H1 (cell line): ENCODE results near the gene CBLN3. TPM values are rescaled to one million over a fixed set of nuclear protein-coding genes. Genes with fewer than 3 reads are reported as not detected.

Source experiments
- CTCF ChIA-PET: fragments of 300-600 bp; sonication (Branson Sonifier 250); formaldehyde crosslinking; loops from one replicate; lab custom pipeline; 2021; ENCODE audit not compliant: partially characterized antibody; lab: Charles Lee
- POLR2A ChIA-PET: fragments of 300-600 bp; sonication (Branson Sonifier 250); formaldehyde crosslinking; loops from one replicate; lab custom pipeline; 2021; ENCODE audit warnings: inconsistent platforms; ENCODE audit not compliant: partially characterized antibody; lab: Charles Lee
- DNase-seq, 2 experiments: peaks; one replicate each; pipeline versions ENCODE4 v3.0.0 to v3.0.0-alpha.2; 2010 to 2022; ENCODE audit warnings: low spot score in 2 of 2, low read depth in 1 of 2, mixed read lengths in 1 of 2
- FAIRE-seq: peaks from 2 replicates; lab custom pipeline; 2011; peaks lifted over from hg19 to GRCh38; lab: Jason Lieb, UNC
- H2AFZ ChIP-seq: 2 replicates; pipeline ENCODE4 v1.8.1; 2012; ENCODE audit warnings: low read length, inconsistent platforms
- H2AK5ac ChIP-seq: 2 replicates; pipeline ENCODE4 v1.6.1; 2013; ENCODE audit warnings: low read depth, low read length
- H2BK120ac ChIP-seq: replicated peaks from 2 replicates; pipeline ENCODE3; 2013; ENCODE audit warnings: low read depth, low read length, inconsistent platforms
- H2BK12ac ChIP-seq: 2 replicates; pipeline ENCODE4 v1.6.1; 2013; ENCODE audit warnings: low read depth, low read length
- H2BK15ac ChIP-seq: 2 replicates; pipeline ENCODE4 v1.6.1; 2013; ENCODE audit warnings: low read length
- H2BK20ac ChIP-seq: 2 replicates; pipeline ENCODE4 v1.6.1; 2013; ENCODE audit warnings: low read length
- H2BK5ac ChIP-seq: 2 replicates; pipeline ENCODE4 v1.6.1; 2013; ENCODE audit warnings: low read depth, low read length
- H3K14ac ChIP-seq: 2 replicates; pipeline ENCODE4 v1.6.1; 2013; ENCODE audit warnings: inconsistent platforms; ENCODE audit not compliant: insufficient read length
- H3K18ac ChIP-seq: 2 replicates; pipeline ENCODE4 v1.6.1; 2013; ENCODE audit warnings: low read length; ENCODE audit errors: extremely low read depth
- H3K23ac ChIP-seq: 2 replicates; pipeline ENCODE4 v1.6.1; 2013; ENCODE audit warnings: inconsistent platforms; ENCODE audit not compliant: insufficient read length
- H3K23me2 ChIP-seq: 2 replicates; pipeline ENCODE4 v1.6.1; 2013; ENCODE audit warnings: low read depth, low read length
- H3K27ac ChIP-seq: 2 replicates; pipeline ENCODE4 v1.6.1; 2011; ENCODE audit warnings: low read depth, low read length, inconsistent platforms
- H3K27me3 ChIP-seq, 4 experiments: replicated peaks in 1 of 4; 1 replicate in 1 of 4; 2 replicates in 3 of 4; pipeline versions ENCODE4 v1.6.1 to v1.8.1; 2011 to 2013; ENCODE audit warnings: low read length in 3 of 4, mild to moderate bottlenecking in 3 of 4, inconsistent platforms in 2 of 4, mixed read lengths in 2 of 4, moderate library complexity in 1 of 4; ENCODE audit not compliant: control insufficient read depth in 3 of 4, insufficient read depth in 3 of 4; ENCODE audit errors: extremely low read depth in 1 of 4
- H3K36me3 ChIP-seq, 4 experiments: 2 replicates each; pipeline versions ENCODE4 v1.6.1 to v1.8.1; 2011 to 2013; ENCODE audit warnings: mild to moderate bottlenecking in 4 of 4, low read length in 3 of 4, moderate library complexity in 2 of 4, control low read depth in 1 of 4, inconsistent platforms in 1 of 4; ENCODE audit not compliant: insufficient read depth in 4 of 4, control insufficient read depth in 2 of 4
- H3K4ac ChIP-seq: replicated peaks from 2 replicates; pipeline ENCODE3; 2013; ENCODE audit warnings: low read length, low read depth, mixed read lengths, inconsistent platforms; ENCODE audit not compliant: insufficient read length
- H3K4me1 ChIP-seq, 4 experiments: replicated peaks in 1 of 4; 1 replicate in 1 of 4; 2 replicates in 3 of 4; pipeline versions ENCODE4 v1.6.1 to v1.8.1; 2011 to 2013; ENCODE audit warnings: low read length in 3 of 4, inconsistent platforms in 2 of 4, mixed read lengths in 1 of 4; ENCODE audit not compliant: insufficient read depth in 4 of 4, control insufficient read depth in 3 of 4
- H3K4me2 ChIP-seq, 2 experiments: 2 replicates each; pipeline versions ENCODE4 v1.6.1 to v1.8.1; 2011 to 2013; ENCODE audit warnings: low read depth in 2 of 2, low read length in 2 of 2, control low read depth in 1 of 2, inconsistent platforms in 1 of 2, mild to moderate bottlenecking in 1 of 2; ENCODE audit not compliant: insufficient read depth in 1 of 2
- H3K4me3 ChIP-seq, 4 experiments: fragments of 200-600, 300-600 bp in 1 of 4; sonication (generic), shearing (Covaris generic), sonication (Bioruptor Twin) in 1 of 4; 2 replicates each; pipeline versions ENCODE4 v1.5.1 to v1.8.1; 2011 to 2016; ENCODE audit warnings: low read length in 4 of 4, low read depth in 3 of 4, control low read depth in 2 of 4, inconsistent platforms in 2 of 4, mild to moderate bottlenecking in 2 of 4, mixed read lengths in 1 of 4, moderate library complexity in 1 of 4; ENCODE audit not compliant: insufficient read depth in 2 of 4; ENCODE audit errors: extremely low read depth in 1 of 4
- H3K56ac ChIP-seq: replicated peaks from 2 replicates; pipeline ENCODE3; 2013; ENCODE audit warnings: low read depth, mild to moderate bottlenecking, mixed read lengths, low read length, inconsistent platforms; ENCODE audit not compliant: insufficient read length
- H3K79me1 ChIP-seq: 2 replicates; pipeline ENCODE4 v1.6.1; 2013; ENCODE audit warnings: low read depth, low read length, control low read depth
- H3K79me2 ChIP-seq, 2 experiments: 2 replicates each; pipeline versions ENCODE4 v1.6.1 to v1.8.1; 2012 to 2013; ENCODE audit warnings: low read length in 2 of 2, mild to moderate bottlenecking in 2 of 2, inconsistent platforms in 1 of 2; ENCODE audit not compliant: insufficient read depth in 2 of 2, control insufficient read depth in 1 of 2
- H3K9ac ChIP-seq, 4 experiments: replicated peaks in 1 of 4; 1 replicate in 1 of 4; 2 replicates in 3 of 4; pipeline versions ENCODE4 v1.6.1 to v1.8.1; 2011 to 2013; ENCODE audit warnings: low read depth in 3 of 4, low read length in 3 of 4, control low read depth in 2 of 4, mild to moderate bottlenecking in 2 of 4, moderate library complexity in 2 of 4, inconsistent platforms in 1 of 4; ENCODE audit errors: extremely low read depth in 1 of 4
- H3K9me3 ChIP-seq, 2 experiments: 2 replicates each; pipeline versions ENCODE4 v1.6.1 to v1.8.1; 2012 to 2013; ENCODE audit warnings: mild to moderate bottlenecking in 2 of 2, moderate library complexity in 2 of 2, control low read depth in 1 of 2, inconsistent platforms in 1 of 2, low read depth in 1 of 2, low read length in 1 of 2, mixed read lengths in 1 of 2; ENCODE audit not compliant: insufficient read depth in 2 of 2
- H4K20me1 ChIP-seq, 2 experiments: replicated peaks in 1 of 2; 2 replicates each; pipeline versions ENCODE3 to v1.8.1; 2011 to 2013; ENCODE audit warnings: inconsistent platforms in 2 of 2, low read length in 2 of 2, mild to moderate bottlenecking in 1 of 2; ENCODE audit not compliant: insufficient read depth in 2 of 2, control insufficient read depth in 1 of 2
- H4K5ac ChIP-seq: 2 replicates; pipeline ENCODE4 v1.6.1; 2013; ENCODE audit warnings: low read length, low read depth, mixed read lengths, inconsistent platforms; ENCODE audit not compliant: insufficient read length
- H4K8ac ChIP-seq: 2 replicates; pipeline ENCODE4 v1.8.0; 2013; ENCODE audit warnings: mild to moderate bottlenecking, moderate library complexity, low read length, inconsistent platforms; ENCODE audit not compliant: insufficient read depth; ENCODE audit errors: extremely low read depth
- H4K91ac ChIP-seq: replicated peaks from 2 replicates; pipeline ENCODE3; 2013; ENCODE audit warnings: low read length, mixed read lengths, inconsistent platforms; ENCODE audit not compliant: insufficient read length
- BACH1 ChIP-seq: IDR thresholded peaks from 2 replicates; pipeline ENCODE4 v1.6.1; 2012; ENCODE audit warnings: low read length, improper control_type of control experiment
- CBX5 ChIP-seq: fragments of 300-800, 300-1000 bp; sonication (generic); IDR thresholded peaks from 2 replicates; pipeline ENCODE4 v1.7.1; 2016; ENCODE audit warnings: antibody characterized with exemption, low read length, low read depth
- EZH2 ChIP-seq: fragments of 200-600 bp; sonication (generic); IDR thresholded peaks from 2 replicates; pipeline ENCODE4 v1.7.1; 2012; ENCODE audit warnings: low read depth, mild to moderate bottlenecking, moderate library complexity, low read length, inconsistent platforms; ENCODE audit not compliant: severe bottlenecking
- POLR2A ChIP-seq, 2 experiments: IDR thresholded peaks; 1 replicate in 1 of 2; 2 replicates in 1 of 2; pipeline ENCODE4 v1.6.1; 2011; ENCODE audit warnings: low read depth in 2 of 2, low read length in 2 of 2, mild to moderate bottlenecking in 2 of 2; ENCODE audit errors: control extremely low read depth in 1 of 2
- RFX5 ChIP-seq: IDR thresholded peaks from 2 replicates; pipeline ENCODE4 v1.6.1; 2011; ENCODE audit warnings: low read depth, low read length, improper control_type of control experiment, borderline replicate concordance
- RXRA ChIP-seq: IDR thresholded peaks from 2 replicates; pipeline ENCODE4 v1.6.1; 2011; ENCODE audit warnings: low read depth, mild to moderate bottlenecking, low read length, moderate library complexity; ENCODE audit not compliant: insufficient read depth
- SIX5 ChIP-seq: IDR thresholded peaks from 2 replicates; pipeline ENCODE4 v1.6.1; 2011; ENCODE audit warnings: mild to moderate bottlenecking, low read depth, low read length
- SP2 ChIP-seq: IDR thresholded peaks from 2 replicates; pipeline ENCODE4 v1.6.1; 2012; ENCODE audit warnings: mild to moderate bottlenecking, low read length, inconsistent platforms
- YY1 ChIP-seq: IDR thresholded peaks from 2 replicates; pipeline ENCODE4 v1.6.1; 2011; ENCODE audit warnings: low read depth, mild to moderate bottlenecking, low read length
- WGBS, 2 experiments: shearing (Covaris generic) in 1 of 2; methylation state at CpG; one replicate each; pipeline versions ENCODE4 v1.1.6 to v1.1.7; 2013 to 2015; ENCODE audit warnings: low lambda C conversion rate in 2 of 2, mixed read lengths in 2 of 2, inconsistent platforms in 1 of 2, low coverage in 1 of 2, missing lambda C conversion rate in 1 of 2; ENCODE audit not compliant: insufficient replicate concordance in 2 of 2, insufficient coverage in 1 of 2, insufficient read length in 1 of 2; ENCODE audit errors: extremely low coverage in 1 of 2, missing lambda C conversion rate in 1 of 2; 5-methylcytosine and 5-hydroxymethylcytosine counted together
- polyA plus RNA-seq, 7 experiments: library from polyadenylated mRNA; depleted of rRNA in 3 of 7; stranded (reverse) in 5 of 7; unstranded in 2 of 7; fragments of >200 nt in 5 of 7; fragments of 200-250 nt in 2 of 7; gene quantifications; 1 replicate in 5 of 7; 2 replicates in 1 of 7; 4 replicates in 1 of 7; pipeline versions ENCODE4 v1.2.1 to v1.2.3, GENCODE V29; 2011 to 2013; ENCODE audit warnings: missing spikeins in 2 of 7, mixed read lengths in 2 of 7
- total RNA-seq: library from RNA; stranded (reverse); fragmentation: NEBNext Ultra II Directional; extraction: Animal tissue kit (Norgen Biotek cat#: 25700); gene quantifications from 2 replicates; pipeline ENCODE4 v1.2.1, GENCODE V29; 2021
- TF ChIP-seq, protein P1 (sequence below): IDR thresholded peaks from 2 replicates; pipeline ENCODE4 v1.6.1; 2012; ENCODE audit warnings: low read length, inconsistent platforms
- TF ChIP-seq, protein P2 (sequence below): IDR thresholded peaks from 2 replicates; pipeline ENCODE4 v1.6.1; 2012; ENCODE audit warnings: inconsistent platforms

CBLN3 gene
- total and polyA plus RNA-seq, 2 of the 8 experiments (the other 6 are each of a cell fraction or from before 2014, with no cell fraction given) = 0.54 to 1.00 TPM

DNA sequence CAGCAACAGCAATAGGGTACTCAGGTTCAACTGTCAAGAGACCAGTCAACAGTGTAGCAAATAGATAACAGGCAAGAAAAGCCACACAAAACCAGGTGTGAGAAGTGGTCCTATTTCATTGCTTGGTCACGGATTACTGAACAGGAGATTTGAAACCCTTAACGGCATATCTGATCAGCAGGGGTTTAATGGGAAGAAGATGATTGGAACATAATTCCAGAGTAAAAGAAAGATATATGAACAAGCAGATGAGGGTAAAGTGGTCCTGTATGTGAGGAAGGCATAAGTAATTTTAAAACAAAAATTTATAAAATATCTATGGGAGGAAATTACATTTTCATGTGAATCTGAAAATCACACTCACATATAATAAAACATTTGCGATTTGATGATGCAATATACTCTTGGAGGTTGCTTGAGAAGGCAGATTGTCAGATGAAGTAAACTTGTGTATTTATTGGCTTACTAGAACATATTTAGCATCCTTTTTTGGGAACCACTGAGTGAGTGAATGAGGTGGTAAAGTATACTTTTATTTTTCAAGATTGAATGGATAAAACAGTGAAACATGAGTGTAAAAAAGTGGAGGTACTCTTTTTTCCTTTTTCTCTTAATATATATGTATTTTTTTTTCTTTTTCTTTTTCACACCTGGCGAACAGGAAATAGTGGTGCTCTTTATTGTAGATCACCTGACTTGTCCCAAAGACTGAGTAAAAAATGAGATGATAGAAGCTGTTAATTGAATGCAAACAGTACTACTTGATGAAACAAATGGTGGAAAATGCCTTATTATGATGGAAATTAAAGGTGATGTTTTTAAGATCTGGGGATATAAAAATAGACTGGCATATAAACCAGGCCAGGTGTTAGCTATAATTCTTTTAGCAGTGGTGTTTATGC is 34.7 kb upstream of the CBLN3 start:
- POLR2A ChIA-PET = no interaction called here
- CTCF ChIA-PET = no interaction called here
- H3K56ac ChIP-seq = no peak overlapping the region
- H3K23ac ChIP-seq = no peak overlapping the region
- H4K20me1 ChIP-seq = no peaks in the 10 kb centered on the region
- no peak overlapping the region for H4K5ac ChIP-seq
- H3K79me2 ChIP-seq = no peaks in the 10 kb centered on the region
- H4K91ac ChIP-seq = no peak overlapping the region
- no peaks in the 10 kb centered on the region for H3K27me3 ChIP-seq
- no peaks in the 10 kb centered on the region for H3K23me2 ChIP-seq
- H3K4me1 ChIP-seq = no peaks in the 10 kb centered on the region
- H3K4me3 ChIP-seq = no peak overlapping the region
- no peaks in the 10 kb centered on the region for H3K9me3 ChIP-seq
- H3K27ac ChIP-seq = no peak overlapping the region
- no peak overlapping the region for H2BK20ac ChIP-seq
- H3K4ac ChIP-seq = no peak overlapping the region
- H3K9ac ChIP-seq = no peak overlapping the region
- no peak for DNase-seq
- 69% methylated on average over 4 of the region's 4 CpGs; no CpG with 5 or more reads in 1 of the 2 experiments for WGBS, 2 experiments
- no peak overlapping the region for H3K4me2 ChIP-seq
- H2BK15ac ChIP-seq = no peak overlapping the region
- no peak overlapping the region for H2BK12ac ChIP-seq
- H2BK120ac ChIP-seq = no peak overlapping the region
- H3K36me3 ChIP-seq = no peaks in the 10 kb centered on the region
- no peak for FAIRE-seq
- no peak overlapping the region for H3K18ac ChIP-seq
- H4K8ac ChIP-seq = no peak overlapping the region
- H2AFZ ChIP-seq = no peak overlapping the region
- no peaks in the 10 kb centered on the region for H3K79me1 ChIP-seq
- no peak overlapping the region for H2AK5ac ChIP-seq
- no peak overlapping the region for H3K14ac ChIP-seq
- no peak overlapping the region for H2BK5ac ChIP-seq
- TF ChIP-seq, protein P1, sequence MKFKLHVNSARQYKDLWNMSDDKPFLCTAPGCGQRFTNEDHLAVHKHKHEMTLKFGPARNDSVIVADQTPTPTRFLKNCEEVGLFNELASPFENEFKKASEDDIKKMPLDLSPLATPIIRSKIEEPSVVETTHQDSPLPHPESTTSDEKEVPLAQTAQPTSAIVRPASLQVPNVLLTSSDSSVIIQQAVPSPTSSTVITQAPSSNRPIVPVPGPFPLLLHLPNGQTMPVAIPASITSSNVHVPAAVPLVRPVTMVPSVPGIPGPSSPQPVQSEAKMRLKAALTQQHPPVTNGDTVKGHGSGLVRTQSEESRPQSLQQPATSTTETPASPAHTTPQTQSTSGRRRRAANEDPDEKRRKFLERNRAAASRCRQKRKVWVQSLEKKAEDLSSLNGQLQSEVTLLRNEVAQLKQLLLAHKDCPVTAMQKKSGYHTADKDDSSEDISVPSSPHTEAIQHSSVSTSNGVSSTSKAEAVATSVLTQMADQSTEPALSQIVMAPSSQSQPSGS = no peak
- TF ChIP-seq BACH1 = no peak
- no peak for TF ChIP-seq CBX5
- no peak for TF ChIP-seq SP2
- no peak for TF ChIP-seq SIX5
- TF ChIP-seq RFX5 = no peak
- no peak for TF ChIP-seq POLR2A (IDR thresholded peaks at IDR 0.05; ENCODE audit: control extremely low read depth in 1 of 2, low read depth in 2 of 2, low read length in 2 of 2)
- TF ChIP-seq EZH2 = no peak
- TF ChIP-seq, protein P2, sequence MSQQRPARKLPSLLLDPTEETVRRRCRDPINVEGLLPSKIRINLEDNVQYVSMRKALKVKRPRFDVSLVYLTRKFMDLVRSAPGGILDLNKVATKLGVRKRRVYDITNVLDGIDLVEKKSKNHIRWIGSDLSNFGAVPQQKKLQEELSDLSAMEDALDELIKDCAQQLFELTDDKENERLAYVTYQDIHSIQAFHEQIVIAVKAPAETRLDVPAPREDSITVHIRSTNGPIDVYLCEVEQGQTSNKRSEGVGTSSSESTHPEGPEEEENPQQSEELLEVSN = no peak
- no peak for TF ChIP-seq RXRA
- no peak for TF ChIP-seq YY1
